Left cardiac atrium (tissue), 4 donors: ENCODE measurements around the gene NKX2-1. TPM values are rescaled to one million over a fixed set of nuclear protein-coding genes. Genes with fewer than 3 reads are reported as not detected.

Source experiments
- ATAC-seq, 2 donors: fragments of 200-7000 bp; cut with Tn5 transposase; one replicate each; pipeline ENCODE4 v1.9.1; 2020; ENCODE audit warnings: mild to moderate bottlenecking in 2 of 2, moderate library complexity in 2 of 2
- DNase-seq: peaks from one replicate; pipeline ENCODE4 v3.0.0-alpha.2; 2020
- intact Hi-C, 2 donors: fragments of 100-400 bp; cut with DNase I; formaldehyde crosslinking; loops; one replicate each; pipeline versions ENCODE4 v1.14.1 to v1.15.1; 2022 to 2023
- total RNA-seq, 2 donors: library from RNA; stranded (reverse); fragmentation: NEBNext Ultra II Directional; extraction: Animal tissue kit (Norgen Biotek cat#: 25700); gene quantifications; one replicate each; pipeline ENCODE4 v1.2.1, GENCODE V29; 2021
- donor health status: DM: no; HTN: yes; CAD: no.
- donor health status: DM: no; HTN: yes; CAD: no; lungs with severe emphysema.
- donor health status: DM: yes; HTN: yes; CAD: no.
- donor health status: Dilated cardiomyopathy.

NKX2-1 gene
- total RNA-seq, 2 donors from 2014 or later, result not detected

- DNase-seq (no peak), ATAC-seq (no peak)
- intact Hi-C loops, result no loop called here
Measured at GRCh38 chr14:36471431-36471830, 48.6 kb downstream of the NKX2-1 start.

- ATAC-seq (no peak), DNase-seq (no peak)
- intact Hi-C loops, result no loop called here
Measured at GRCh38 chr14:36467332-36467731, 52.7 kb downstream of the NKX2-1 start.

Other genes with a start within 250 kb of the NKX2-1 start
- 10 to 100 TPM; 12.6 to 13.2 TPM for gene MBIP, start 199.6 kb downstream of the NKX2-1 start, total RNA-seq
- not detected for gene NKX2-8, start 62.4 kb upstream of the NKX2-1 start, total RNA-seq
- not detected for gene PAX9, start 141.6 kb upstream of the NKX2-1 start, total RNA-seq